ENCODE data around the gene ZC3H8.
"Not testable (repeated sequence)": the region's sequence is repeated elsewhere in the genome, so short reads cannot be mapped to it uniquely, and the experiment has no call there.

DNA sequence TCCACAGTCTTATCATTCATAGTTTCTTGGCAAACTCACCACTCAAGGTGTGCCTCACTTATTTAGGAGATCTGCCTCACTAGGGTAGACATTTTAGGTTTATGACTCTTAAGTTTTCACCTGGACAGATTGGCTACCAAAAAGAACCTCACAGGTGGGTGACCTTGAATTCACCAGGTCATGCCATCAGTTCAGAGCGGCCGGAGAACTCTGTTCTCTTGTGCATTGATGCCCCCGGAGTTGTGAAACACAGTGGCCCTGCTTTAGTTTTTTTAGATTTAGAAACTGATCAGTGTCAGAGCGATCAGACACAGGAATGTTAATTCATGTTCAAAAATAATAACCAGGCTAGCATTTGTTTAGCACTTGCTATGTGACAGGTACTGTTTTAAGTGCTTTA, 27.2 kb upstream of the ZC3H8 start:
- not testable (repeated sequence) for TF ChIP-seq POLR2A (IDR thresholded peaks at IDR 0.05; ENCODE audit: low read depth, low read length); POLR2AphosphoS5 (IDR thresholded peaks at IDR 0.05; ENCODE audit: low read depth, low read length); TAF1 (IDR thresholded peaks at IDR 0.05; ENCODE audit: low read depth, low read length); SPI1 (IDR thresholded peaks at IDR 0.05; ENCODE audit: low read depth, low read length); PAX5 (IDR thresholded peaks at IDR 0.05; ENCODE audit: insufficient read depth, low read length, severe bottlenecking)
